Stimulated activated CD4-positive, alpha-beta T cell treated with anti-CD3 and anti-CD28 coated beads, Interleukin-15, amount 100 ng/mL, for 48 hours (primary cell): ENCODE results near the gene ZNF367.
A peak's percentile ranks its signal among the peaks of the same experiment; 100 is the strongest.

Source experiments
- DNase-seq, 2 donors: peaks; one replicate each; pipeline ENCODE4 v3.0.0-alpha.2; 2020; ENCODE audit warnings: low read depth in 2 of 2

ZNF367 gene

DNA sequence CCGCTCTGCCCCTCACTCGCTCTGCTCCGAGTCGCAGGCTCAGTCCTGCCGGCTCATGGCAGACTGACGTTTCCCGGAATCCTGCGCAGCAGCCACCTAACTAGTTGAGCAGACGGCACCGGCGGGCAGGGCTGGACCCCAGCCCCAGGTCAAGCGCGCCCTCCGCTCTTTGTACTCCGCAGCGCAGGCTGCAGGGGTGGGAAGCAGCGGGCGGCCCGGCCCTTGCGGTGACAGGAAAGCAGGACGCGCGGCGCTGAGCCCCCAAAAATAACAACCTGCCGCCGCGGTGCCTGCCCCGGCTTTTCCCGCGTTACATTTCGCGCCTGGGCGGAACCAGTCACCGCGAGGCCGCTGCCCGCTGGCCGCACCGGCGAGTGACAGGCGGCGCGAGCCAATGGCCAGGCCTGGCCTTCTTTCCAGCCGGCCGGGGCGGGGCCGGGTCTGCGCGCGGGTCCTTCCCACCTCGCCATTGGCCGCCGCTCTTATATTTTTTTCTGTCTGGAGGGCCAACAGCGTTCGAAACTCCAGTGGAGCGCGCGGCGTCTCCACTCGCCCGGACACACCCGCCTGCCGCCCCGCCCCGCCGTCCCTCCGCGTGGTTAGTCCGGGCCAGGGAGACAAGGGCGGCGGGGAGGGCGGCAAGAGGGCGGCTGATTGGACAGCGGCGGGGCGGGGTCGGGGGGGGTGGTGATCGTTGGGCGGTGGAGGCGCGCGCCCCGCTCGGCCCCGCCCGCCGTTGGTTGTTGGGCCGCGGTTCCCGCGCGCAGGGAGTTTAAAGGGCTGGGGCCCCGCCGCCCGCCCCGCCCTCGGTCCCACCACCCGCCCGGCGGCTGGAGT, at the start of gene ZNF367:
Gene ZNF367, minus strand, starts transcription at position 288 of the 837 bp plus-strand sequence. CDS start 338 bp downstream, outside the sequence.
- peak; percentile 91 to 95 for DNase-seq

DNA sequence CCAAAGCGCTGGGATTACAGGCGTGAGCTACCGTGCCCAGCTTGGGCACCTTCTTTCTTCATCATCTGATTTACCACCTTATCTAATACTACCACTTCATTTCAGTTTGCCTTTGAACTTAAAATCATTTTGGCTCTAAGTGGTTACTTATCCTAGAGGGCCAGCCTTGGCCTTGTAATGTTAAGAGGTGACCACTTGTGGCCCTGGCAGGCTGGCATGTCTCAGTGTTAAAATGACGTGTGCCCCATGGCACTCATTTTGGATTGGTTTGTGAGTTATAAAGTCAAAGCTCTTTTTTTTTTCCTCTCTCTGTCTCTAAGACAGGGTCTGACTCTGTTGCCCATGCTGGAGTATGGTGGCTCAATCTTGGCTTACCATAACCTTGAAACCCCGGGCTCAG, 49.6 kb upstream of the ZNF367 start:
- DNase-seq, result no peak

DNA sequence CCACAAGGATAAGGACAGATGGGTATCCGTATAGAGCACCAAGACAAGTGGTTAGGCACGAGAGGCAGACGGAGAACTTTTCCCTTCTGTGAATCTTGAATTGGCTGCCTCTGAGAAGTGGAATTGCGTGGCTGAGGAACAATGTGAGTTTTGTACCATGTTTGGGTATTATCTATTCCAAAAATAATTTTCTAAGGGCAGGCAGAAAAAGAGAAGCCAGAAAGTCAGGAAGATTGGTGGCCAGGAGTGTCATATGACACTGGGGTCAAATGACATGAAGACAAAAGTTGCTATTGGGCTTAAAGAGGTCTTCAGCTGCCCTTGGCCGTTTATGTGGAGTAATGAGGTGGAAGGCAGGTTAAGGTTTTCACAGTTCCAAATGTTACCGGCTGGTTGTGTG, 46.3 kb upstream of the ZNF367 start:
- no peak for DNase-seq

DNA sequence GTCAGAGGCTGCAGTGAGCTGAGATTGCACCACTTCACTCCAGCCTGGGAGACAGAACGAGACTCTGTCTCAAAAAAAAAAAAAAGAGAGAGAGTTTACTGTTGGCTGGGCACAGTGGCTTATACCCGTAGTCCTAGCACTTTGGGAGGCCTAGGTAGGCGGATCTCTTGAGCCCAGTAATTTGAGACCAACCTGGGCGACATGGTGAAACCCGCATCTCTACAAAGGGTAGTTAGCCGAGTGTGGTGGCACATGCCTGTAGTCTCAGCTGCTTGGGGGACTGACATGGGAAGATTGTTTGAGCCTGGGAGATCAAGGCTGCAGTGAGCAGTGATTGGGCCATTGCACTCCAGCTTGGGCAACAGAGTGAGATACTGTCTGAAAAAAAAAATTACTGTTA, 44.4 kb upstream of the ZNF367 start:
- no peak for DNase-seq

DNA sequence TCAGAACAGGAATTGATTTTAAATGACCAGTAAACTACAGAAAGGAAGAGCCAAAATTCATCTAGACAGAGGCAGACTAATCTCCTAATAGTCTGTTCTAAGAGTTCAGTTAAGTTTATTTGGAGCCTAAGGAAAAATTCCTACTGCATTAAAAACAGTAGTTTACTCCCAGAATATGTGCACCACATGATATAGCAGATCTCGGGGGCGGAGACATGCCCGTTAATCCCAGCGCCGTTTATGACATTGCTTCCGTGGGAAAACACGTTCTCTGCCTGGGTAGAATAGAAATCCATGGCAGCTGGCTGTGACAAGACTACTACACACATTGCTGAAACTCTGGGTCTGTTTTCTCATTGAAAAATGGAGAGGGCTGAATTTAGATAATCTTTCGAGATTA, 43.2 kb upstream of the ZNF367 start:
- no peak for DNase-seq

DNA sequence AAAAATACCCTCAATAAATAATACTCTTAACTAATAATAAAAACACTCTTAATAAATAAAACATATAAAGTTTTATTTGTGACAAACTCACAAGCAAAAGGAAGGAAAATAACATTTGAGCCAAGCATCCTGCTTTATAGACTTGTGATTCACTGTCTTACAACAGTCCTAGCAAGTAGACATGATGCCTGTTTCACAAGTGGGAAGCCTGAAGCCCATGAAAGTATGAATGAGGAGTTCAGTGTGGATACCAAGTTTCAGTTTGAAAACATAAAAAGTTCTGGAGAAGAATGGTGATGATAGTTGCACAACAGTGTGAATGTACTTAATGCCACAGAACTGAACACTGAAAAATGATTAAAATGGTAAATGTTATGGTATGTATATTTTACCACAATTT, 42.7 kb upstream of the ZNF367 start:
- DNase-seq, result no peak

DNA sequence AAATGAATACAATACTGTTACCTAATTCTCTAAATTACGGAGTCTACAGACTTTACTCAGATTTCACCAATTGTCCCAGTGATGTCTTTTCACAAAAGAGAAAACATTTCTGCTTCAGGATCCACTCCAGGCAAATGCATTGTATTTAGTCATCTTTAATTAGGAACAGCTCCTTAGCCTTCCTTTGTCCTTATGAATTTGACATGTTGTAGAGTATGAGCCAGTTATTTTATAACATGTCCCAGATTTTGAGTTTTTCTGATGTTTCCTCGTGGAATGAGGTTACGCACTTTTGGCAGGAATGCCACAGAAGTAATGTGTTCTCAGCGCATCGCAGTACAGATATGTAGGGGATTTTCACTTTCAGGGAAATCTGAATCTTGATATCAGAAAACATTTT, 42.3 kb upstream of the ZNF367 start:
- DNase-seq, result no peak

DNA sequence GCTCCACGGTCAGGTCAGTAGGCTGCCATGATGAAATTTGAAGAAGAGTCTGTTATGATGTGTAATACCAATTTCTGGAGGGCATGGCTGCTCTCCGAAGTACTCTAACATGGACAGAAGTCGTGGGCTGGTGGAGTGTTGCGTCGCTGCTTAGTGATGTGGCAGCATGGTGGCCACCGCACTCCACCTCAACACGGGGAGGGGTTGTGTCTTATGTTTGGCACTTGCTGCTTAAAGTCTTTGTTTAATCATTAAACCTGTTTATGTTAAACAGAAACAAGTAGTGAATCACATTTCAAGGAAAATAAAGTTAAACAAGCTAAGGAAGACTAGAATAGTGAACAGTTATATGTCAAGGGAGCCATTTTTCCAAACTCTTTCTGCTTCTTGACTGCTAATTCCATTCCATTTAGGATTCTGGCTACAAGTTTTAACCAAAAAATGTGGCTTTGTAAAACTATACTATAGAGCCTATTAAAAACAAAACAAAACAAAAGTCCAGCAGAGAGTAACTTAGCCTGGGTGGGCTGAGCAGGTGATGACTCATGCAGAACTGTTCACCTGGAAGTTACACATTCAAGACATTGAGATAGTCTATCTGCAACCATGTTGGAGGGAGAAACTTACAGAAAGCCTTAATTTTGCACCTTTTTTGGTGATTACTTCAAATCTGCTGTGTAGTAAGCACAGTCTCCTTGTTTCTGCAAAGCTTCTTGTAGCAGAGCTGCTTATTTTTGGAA, 41.3 kb upstream of the ZNF367 start:
- DNase-seq, result no peak

DNA sequence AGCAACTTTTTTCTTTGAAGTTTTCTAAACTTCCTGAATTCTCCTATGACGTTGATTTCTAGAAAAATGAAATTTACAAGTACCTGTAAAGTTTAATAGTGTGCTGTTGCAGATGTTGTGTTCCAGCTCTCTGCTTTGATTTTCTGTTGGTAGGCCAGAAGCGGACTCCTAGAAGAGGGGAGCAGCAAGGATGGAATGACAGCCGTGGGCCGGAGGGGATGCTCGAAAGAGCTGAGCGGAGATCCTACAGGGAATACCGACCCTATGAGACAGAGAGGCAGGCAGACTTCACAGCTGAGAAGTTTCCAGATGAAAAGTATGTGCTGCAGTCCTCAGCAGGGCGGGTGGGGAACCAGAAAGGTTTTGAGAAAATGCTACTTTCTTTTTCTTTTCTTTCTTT, 40.1 kb upstream of the ZNF367 start:
- no peak for DNase-seq

DNA sequence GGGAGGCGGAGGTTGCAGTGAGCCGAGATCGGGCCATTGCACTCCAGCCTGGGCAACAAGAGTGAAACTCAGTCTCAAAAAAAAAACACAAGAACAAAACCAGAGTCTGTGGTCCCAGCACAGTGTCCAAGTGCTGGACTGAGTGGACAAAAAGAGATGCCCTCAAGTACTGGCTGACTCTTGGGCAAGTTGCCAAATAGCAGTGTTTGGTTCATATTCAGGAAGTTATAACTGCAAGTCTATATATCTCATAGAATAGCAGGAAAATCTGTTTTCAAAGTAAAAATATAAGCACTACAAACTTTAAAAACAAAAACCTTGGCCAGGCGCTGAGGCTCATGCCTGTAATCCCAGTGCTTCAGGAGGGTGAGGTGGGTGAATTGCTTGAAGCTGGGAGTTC, 39.1 kb upstream of the ZNF367 start:
- DNase-seq, result no peak

DNA sequence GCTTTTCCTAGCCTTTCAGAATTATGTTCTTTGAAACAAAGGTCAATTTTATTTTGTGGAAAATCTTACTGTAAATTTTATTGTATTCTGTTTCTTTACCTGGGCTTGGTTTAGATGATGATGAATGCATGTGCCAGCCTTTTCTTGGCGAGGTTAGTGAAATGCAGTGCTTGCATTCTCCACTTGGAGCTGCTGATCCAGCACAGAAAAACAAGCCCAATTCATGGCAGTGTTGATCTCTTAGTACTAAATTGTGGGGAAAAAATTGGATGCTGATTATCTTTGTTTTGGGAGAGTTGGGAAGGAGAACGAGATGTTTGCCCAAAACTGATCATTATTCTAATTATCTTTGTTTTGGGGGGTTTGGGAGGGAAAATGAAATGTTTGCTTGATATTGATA, 35.5 kb upstream of the ZNF367 start:
- no peak for DNase-seq

DNA sequence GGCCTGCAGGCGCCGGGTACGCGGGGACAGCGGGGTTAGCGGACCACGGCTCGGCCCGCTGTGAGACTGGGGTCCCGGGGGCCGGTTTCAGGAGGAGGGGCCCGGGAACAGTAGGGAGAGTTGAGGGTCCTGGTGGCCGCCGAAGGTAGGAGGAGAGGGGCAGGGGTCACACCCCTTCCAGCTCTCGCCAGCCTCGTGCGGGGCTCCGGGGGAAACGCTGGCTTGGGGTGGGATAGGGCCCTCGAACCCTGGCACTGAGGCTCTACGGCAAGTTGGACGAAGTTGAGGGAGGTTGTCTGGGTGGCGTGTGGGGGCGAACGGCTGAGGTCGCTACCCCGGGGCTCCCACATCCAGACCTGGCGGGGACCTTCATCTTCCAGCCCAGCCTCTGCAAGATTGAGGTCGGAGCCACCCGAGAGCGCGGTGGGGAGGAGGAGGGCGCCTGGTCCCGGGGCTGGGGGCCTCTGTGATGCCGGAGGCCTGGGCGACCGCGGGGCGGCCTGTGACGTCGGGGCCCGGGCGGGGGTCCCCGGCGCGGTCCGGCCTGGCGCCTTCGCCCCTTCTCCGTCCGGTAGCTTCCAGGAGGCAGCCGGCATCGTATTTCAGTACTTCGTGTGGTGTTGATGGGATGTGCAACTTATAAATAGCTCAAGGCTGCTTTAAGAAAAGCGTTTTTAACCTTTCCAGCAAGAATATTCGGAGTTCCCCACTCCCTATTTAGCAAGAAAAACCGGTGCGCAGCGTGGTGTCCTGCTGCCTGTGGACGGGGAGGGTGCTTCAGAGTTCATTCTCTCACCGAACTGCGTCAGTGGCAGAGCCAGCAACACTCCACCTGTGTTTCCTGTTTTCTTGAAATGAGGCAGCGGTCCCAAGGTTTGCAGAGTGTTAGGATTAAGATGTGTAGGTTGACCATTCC, 32.7 kb upstream of the ZNF367 start:
- peak in 1 of 2 donors; percentile 4 for DNase-seq

DNA sequence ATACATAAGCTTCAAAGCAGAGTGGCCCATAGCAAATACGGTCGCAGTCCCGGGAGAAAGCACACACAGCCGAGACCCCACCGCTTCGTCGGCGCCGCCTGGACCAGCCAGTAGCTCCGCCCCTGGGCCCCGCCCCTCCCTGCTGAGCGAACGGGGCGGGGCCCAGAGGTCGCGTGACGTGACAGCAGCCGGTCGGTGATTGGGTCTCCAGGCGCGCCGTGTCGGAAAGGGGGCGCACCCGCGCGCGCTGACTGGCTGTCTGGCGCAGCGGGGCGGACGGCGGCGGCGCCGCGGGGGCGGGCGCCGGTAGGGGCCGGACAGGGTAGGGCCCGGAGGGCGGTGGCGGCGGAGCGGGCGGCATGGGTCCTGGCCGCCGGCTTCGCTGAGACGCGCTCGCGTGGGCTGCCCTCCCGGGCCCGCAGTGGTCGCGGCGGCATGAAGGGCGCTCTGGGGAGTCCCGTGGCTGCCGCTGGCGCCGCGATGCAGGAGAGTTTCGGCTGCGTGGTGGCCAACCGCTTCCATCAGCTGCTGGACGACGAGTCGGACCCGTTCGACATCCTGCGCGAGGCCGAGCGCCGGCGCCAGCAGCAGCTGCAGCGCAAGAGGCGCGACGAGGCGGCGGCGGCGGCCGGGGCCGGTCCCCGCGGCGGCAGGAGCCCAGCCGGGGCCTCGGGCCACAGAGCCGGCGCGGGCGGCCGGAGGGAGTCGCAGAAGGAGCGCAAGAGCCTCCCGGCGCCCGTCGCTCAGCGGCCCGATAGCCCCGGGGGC, 31.9 kb upstream of the ZNF367 start, which contains the start of gene HABP4:
Gene HABP4, plus strand, starts transcription at position 325 of the 768 bp plus-strand sequence. Its CDS starts 111 bp downstream, at position 436.
- DNase-seq, result peak; percentile 87 to 95

DNA sequence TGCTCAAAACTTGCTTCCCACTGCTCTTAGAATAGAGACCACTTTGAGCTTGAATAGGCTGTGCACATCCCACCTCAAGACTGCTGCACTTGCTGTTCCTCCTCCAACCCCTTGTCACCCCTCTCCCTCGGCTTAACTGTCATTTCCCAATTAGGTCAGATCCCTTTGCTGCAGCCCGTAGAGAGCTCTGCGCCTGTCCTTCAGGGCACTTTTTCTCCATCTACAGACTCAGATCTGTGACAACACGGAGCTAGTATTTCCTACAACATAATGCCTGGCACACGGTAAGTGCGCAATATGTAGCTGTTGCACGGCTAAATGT, 31.3 kb upstream of the ZNF367 start:
- DNase-seq, result no peak

DNA sequence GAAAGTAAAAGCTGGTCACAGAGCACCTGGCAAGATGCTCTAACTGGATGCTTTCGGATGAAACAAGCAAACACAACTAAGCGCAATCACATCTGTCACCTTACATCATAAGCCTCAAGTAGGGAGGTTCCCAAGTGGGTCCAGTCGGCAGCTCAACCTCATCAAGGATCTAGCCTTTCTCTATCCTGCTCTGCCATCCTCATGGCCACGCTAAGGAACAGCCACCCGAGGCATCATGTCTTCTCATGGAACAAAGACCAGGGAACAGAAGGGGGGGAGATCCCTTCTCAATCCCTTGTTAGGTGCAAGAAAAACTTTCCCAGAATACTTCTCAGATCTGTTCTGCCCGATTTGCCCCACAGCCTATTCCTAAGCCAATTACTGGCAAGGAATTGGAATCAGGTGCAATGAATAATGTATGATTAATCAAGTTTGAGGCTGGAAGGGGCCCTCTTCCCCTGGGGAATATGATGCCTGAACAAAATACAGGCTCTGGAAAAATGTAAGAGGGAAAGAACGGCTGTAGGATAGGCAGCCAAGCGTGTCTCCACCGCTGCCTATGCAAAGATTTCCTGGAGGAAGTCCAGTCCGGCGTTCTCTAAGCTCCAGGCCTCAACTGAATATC, 30.5 kb upstream of the ZNF367 start:
- DNase-seq, result no peak

DNA sequence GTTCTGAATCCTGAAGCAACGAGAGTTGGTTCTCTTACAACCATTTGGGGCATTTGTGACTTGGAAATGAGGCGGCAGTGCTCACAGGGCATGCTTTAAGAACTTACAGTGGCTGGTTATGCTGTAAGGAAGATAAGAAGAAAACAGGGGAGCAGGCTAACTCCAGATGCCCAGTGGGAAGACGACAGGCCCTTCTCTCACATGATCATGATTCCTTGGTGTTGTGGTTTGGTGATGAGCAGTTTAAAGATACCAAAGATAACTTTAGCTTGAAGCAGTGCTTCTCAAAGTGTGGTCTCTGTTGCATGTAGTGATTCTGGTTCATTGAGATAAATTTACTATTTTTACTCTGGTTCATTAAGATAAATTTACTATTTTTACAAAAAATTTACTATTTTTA, 29.2 kb upstream of the ZNF367 start:
- no peak for DNase-seq

DNA sequence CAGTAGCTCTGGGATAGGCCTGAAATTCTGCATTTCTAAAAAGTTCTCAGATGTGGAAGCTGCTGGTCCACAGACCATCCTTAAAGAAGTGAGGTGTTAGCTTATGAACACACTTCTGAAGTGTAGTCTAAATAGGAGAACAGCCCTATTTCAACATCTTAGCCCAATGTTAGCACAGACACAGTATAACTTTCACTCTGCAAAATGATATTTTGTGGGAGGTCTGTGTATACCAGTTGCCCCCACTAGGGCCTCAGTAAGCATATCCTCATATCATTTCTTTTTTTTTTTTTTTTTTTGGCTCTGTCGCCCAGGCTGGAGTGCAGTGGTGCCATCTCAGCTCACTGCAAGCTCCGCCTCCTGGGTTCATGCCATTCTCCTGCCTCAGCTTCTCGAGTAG, 24.3 kb upstream of the ZNF367 start:
- DNase-seq, result no peak

DNA sequence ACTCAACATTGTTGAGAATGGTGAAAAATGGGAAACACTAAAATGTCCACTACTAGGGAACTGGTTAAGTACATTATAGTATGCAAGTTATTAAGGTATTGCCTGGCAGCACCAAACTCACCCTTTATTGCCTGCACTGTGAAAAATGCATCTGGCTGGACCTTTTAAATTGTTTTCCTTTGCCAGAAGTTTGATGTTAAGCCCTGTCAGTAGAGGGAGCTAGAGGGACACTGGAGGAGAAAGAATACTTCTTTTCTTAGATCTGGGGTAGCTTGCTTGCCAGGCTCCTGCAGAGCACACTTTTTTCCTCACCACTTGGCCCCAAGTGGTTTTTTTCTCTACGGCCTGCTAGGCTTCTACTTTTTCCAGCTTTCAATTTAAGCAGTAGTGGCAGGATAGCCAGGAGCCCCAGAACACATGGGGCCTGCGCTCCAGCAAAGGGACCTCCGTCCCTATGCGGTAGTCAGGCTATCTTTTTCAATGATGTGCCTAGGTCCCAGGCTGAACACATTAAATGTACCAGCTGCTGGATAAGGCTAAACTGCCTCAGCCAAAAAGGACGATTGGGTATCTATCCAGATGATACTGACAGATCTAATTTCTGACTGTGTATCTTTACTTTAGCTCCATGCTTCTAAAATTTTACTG, 23.8 kb upstream of the ZNF367 start:
- DNase-seq, result peak in 1 of 2 donors; percentile 7

DNA sequence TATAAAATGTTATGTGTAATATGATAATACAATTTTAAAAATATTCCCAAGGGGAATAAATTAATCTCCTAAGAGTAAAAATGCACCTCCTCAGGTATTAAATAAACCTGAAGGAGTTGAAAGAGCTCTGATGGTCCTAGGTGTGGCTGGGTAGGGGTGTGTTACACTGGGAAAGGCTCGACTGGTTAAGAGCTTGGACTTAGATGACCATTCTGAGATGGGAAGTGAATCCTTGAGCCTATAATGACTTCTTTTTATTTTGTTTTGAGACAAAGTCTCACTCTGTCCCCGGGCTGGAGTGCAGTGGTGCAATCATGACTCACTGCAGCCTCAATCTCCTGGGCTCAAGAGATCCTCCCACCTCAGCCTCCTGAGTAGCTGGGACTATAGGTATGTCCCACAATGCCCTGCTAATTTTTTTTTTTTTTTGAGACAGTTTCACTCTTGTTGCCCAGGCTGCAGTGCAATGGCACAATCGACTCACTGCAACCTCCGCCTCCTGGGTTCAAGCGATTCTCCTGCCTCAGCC, 22.6 kb upstream of the ZNF367 start:
- no peak for DNase-seq

DNA sequence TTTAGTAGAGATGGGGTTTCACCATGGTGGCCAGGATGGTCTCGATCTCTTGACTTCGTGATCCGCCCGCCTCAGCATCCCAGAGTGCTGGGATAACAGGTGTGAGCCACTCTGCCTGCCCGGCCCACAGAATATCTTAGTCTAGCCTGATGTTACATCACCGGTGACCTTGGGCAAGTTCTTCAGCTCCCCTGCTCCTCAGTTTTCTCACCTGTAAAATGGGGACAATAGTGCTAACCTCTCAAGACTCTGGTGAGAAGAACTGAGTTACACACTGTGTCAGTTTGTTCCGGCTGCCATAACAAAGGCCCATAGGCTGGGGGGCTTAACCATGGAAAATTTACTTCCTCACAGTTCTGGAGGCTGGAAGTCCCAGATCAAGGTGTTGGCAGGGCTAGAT, 19.3 kb upstream of the ZNF367 start:
- DNase-seq, result no peak
